Astrocyte of the cerebellum (primary cell): Measurements from ENCODE around the gene ACTRT3.

Source experiments
- DNase-seq: peaks from one replicate; pipeline ENCODE4 v3.0.0-alpha.2; 2011; ENCODE audit warnings: low read depth
- H3K4me3 ChIP-seq: 2 replicates; pipeline ENCODE4 v1.5.1; 2011; ENCODE audit warnings: mild to moderate bottlenecking, low read depth, low read length, moderate library complexity
- CTCF ChIP-seq: IDR thresholded peaks from 2 replicates; pipeline ENCODE4 v1.5.1; 2012; ENCODE audit warnings: low read length, low read depth, moderate library complexity, mild to moderate bottlenecking; ENCODE audit errors: missing control alignments
- in situ Hi-C: cut with HindIII; loops from 2 replicates; pipeline ENCODE4 v1.10.0; 2017; ENCODE audit warnings: low sequenced_read_pairs

Gene ACTRT3

GRCh38 chr3:169760479-169760878 lies 8.9 kb downstream of the ACTRT3 start:
- no peak overlapping the region for H3K4me3 ChIP-seq
- in situ Hi-C loops: no loop called here
- no peak for TF ChIP-seq CTCF
- DNase-seq: no peak

- in situ Hi-C loops: no loop called here
- no peak for TF ChIP-seq CTCF
- no peak overlapping the region for H3K4me3 ChIP-seq
- no peak for DNase-seq
These were observed 10.1 kb downstream of the ACTRT3 start for GRCh38 chr3:169759256-169759655.

GRCh38 chr3:169758359-169758994 lies 10.9 kb downstream of the ACTRT3 start:
- in situ Hi-C loops: no loop called here
- no peak for TF ChIP-seq CTCF
- DNase-seq: no peak
- H3K4me3 ChIP-seq: no peak overlapping the region

- no peak for TF ChIP-seq CTCF
- in situ Hi-C loops: no loop called here
- no peak for DNase-seq
- H3K4me3 ChIP-seq: no peak overlapping the region
These were observed 13.9 kb downstream of the ACTRT3 start for GRCh38 chr3:169755488-169755887.

GRCh38 chr3:169754711-169755110 lies 14.7 kb downstream of the ACTRT3 start:
- DNase-seq: no peak
- TF ChIP-seq CTCF: no peak
- in situ Hi-C loops: no loop called here
- H3K4me3 ChIP-seq: no peak overlapping the region

GRCh38 chr3:169751875-169752274 lies 17.5 kb downstream of the ACTRT3 start:
- in situ Hi-C loops: no loop called here
- no peak for DNase-seq
- H3K4me3 ChIP-seq: no peak overlapping the region
- TF ChIP-seq CTCF: no peak
